IMR-90 (cell line): ENCODE results near the gene TNNC1. TPM values are rescaled to one million over a fixed set of nuclear protein-coding genes. Genes with fewer than 3 reads are reported as not detected.

Source experiments
- ATAC-seq: fragments of 200-7000 bp; cut with Tn5 transposase; 2 replicates; pipeline ENCODE4 v1.9.1; 2020; ENCODE audit warnings: low read depth, mild to moderate bottlenecking, moderate library complexity
- BruUV-seq: library from RNA; stranded (reverse); fragments of 400-500 nt; replicated peaks from 2 replicates; lab custom pipeline; 2021; lab: Mats Ljungman, UMichigan
- CTCF ChIA-PET: fragments of 300-600 bp; formaldehyde crosslinking; extraction: SDS; loops from one replicate; lab custom pipeline; 2021; ENCODE audit warnings: antibody characterized with exemption; lab: Yijun Ruan, JAX
- POLR2A ChIA-PET: fragments of 300-600 bp; sonication (Branson Sonifier 250); formaldehyde crosslinking; loops from one replicate; lab custom pipeline; 2022; ENCODE audit warnings: antibody characterized with exemption; ENCODE audit not compliant: unreplicated experiment; lab: Charles Lee
- DNase-seq: peaks from one replicate; pipeline ENCODE4 v3.0.0; 2013
- H2AFZ ChIP-seq: replicated peaks from 2 replicates; pipeline ENCODE3; 2013; ENCODE audit warnings: low read length, mild to moderate bottlenecking; ENCODE audit not compliant: poor library complexity
- H2AK5ac ChIP-seq: 2 replicates; pipeline ENCODE4 v1.6.1; 2013; ENCODE audit warnings: low read depth, low read length, inconsistent platforms
- H2AK9ac ChIP-seq: replicated peaks from 2 replicates; pipeline ENCODE3; 2013; ENCODE audit warnings: mild to moderate bottlenecking, low read depth, low read length, moderate library complexity; ENCODE audit not compliant: poor library complexity
- H2BK120ac ChIP-seq: 2 replicates; pipeline ENCODE4 v1.6.1; 2013; ENCODE audit warnings: low read depth, low read length, inconsistent platforms
- H2BK15ac ChIP-seq: 3 replicates; pipeline ENCODE4 v1.6.1; 2013; ENCODE audit warnings: low read depth, low read length, inconsistent platforms
- H2BK20ac ChIP-seq: 2 replicates; pipeline ENCODE4 v1.6.1; 2013; ENCODE audit warnings: low read depth, mild to moderate bottlenecking, inconsistent platforms, low read length, moderate library complexity
- H2BK5ac ChIP-seq: 2 replicates; pipeline ENCODE4 v1.6.1; 2013; ENCODE audit warnings: mild to moderate bottlenecking, low read depth, low read length, inconsistent platforms; ENCODE audit not compliant: poor library complexity, severe bottlenecking
- H3K14ac ChIP-seq: replicated peaks from 2 replicates; pipeline ENCODE4 v1.6.1; 2013; ENCODE audit warnings: low read depth, low read length, inconsistent platforms
- H3K18ac ChIP-seq: 2 replicates; pipeline ENCODE4 v1.6.1; 2013; ENCODE audit warnings: low read depth, low read length, control low read depth
- H3K23ac ChIP-seq: 2 replicates; pipeline ENCODE4 v1.6.1; 2013; ENCODE audit warnings: low read depth, low read length, inconsistent platforms
- H3K27ac ChIP-seq: 2 replicates; pipeline ENCODE4 v1.5.1; 2013; ENCODE audit warnings: mild to moderate bottlenecking, control low read depth, low read length; ENCODE audit not compliant: insufficient read depth
- H3K27me3 ChIP-seq: 2 replicates; pipeline ENCODE4 v1.6.1; 2013; ENCODE audit warnings: low read length; ENCODE audit not compliant: control insufficient read depth, insufficient read depth
- H3K36me3 ChIP-seq: 2 replicates; pipeline ENCODE4 v1.6.1; 2013; ENCODE audit warnings: low read length, mixed read lengths; ENCODE audit not compliant: control insufficient read depth, insufficient read depth
- H3K4ac ChIP-seq: 2 replicates; pipeline ENCODE4 v1.6.1; 2013; ENCODE audit warnings: low read depth, low read length, inconsistent platforms
- H3K4me1 ChIP-seq: 2 replicates; pipeline ENCODE4 v1.6.1; 2013; ENCODE audit warnings: low read length, mixed read lengths; ENCODE audit not compliant: control insufficient read depth, insufficient read depth
- H3K4me2 ChIP-seq: 2 replicates; pipeline ENCODE4 v1.6.1; 2013; ENCODE audit warnings: low read depth, mild to moderate bottlenecking, control low read depth, low read length, moderate library complexity
- H3K4me3 ChIP-seq: 2 replicates; pipeline ENCODE4 v1.5.1; 2013; ENCODE audit warnings: low read depth, mild to moderate bottlenecking, control low read depth, low read length, moderate library complexity; ENCODE audit not compliant: insufficient read depth
- H3K56ac ChIP-seq: 2 replicates; pipeline ENCODE4 v1.6.1; 2013; ENCODE audit warnings: low read length, inconsistent platforms; ENCODE audit not compliant: insufficient read depth; ENCODE audit errors: extremely low read depth
- H3K79me1 ChIP-seq, 2 experiments: 2 replicates each; pipeline ENCODE4 v1.6.1; 2013; ENCODE audit warnings: low read length in 2 of 2, inconsistent platforms in 1 of 2, low read depth in 1 of 2
- H3K9ac ChIP-seq: 2 replicates; pipeline ENCODE4 v1.6.1; 2013; ENCODE audit warnings: low read depth, low read length, control low read depth
- H3K9me1 ChIP-seq: 2 replicates; pipeline ENCODE4 v1.6.1; 2013; ENCODE audit warnings: low read length, inconsistent platforms; ENCODE audit not compliant: insufficient read depth
- H3K9me3 ChIP-seq: 2 replicates; pipeline ENCODE4 v1.6.1; 2013; ENCODE audit warnings: low read length; ENCODE audit not compliant: control insufficient read depth, insufficient read depth
- H4K20me1 ChIP-seq: 2 replicates; pipeline ENCODE4 v1.6.1; 2013; ENCODE audit warnings: low read length, inconsistent platforms; ENCODE audit not compliant: insufficient read depth
- H4K5ac ChIP-seq: 2 replicates; pipeline ENCODE4 v1.6.1; 2013; ENCODE audit warnings: mild to moderate bottlenecking, low read depth, low read length, control low read depth
- H4K8ac ChIP-seq, 2 experiments: 2 replicates each; pipeline ENCODE4 v1.6.1; 2013; ENCODE audit warnings: low read depth in 2 of 2, low read length in 2 of 2, control low read depth in 1 of 2, inconsistent platforms in 1 of 2
- H4K91ac ChIP-seq: 2 replicates; pipeline ENCODE4 v1.6.1; 2013; ENCODE audit warnings: low read depth, low read length, inconsistent platforms; ENCODE audit not compliant: insufficient read depth
- BHLHE40 ChIP-seq: fragments of 150-350 bp; IDR thresholded peaks from 2 replicates; pipeline ENCODE4 v1.6.1; 2016; ENCODE audit warnings: mild to moderate bottlenecking, low read depth, low read length
- CEBPB ChIP-seq: IDR thresholded peaks from 2 replicates; pipeline ENCODE4 v1.6.1; 2012; ENCODE audit warnings: low read depth, low read length, improper control_type of control experiment
- FOS ChIP-seq: fragments of 150-350 bp; IDR thresholded peaks from 2 replicates; pipeline ENCODE4 v1.6.1; 2016; ENCODE audit warnings: low read depth, low read length
- MAFK ChIP-seq: IDR thresholded peaks from 2 replicates; pipeline ENCODE4 v1.6.1; 2012; ENCODE audit warnings: low read depth, low read length, improper control_type of control experiment
- MAZ ChIP-seq: IDR thresholded peaks from 2 replicates; pipeline ENCODE4 v1.6.1; 2012; ENCODE audit warnings: low read depth, mild to moderate bottlenecking, low read length, improper control_type of control experiment, moderate library complexity, borderline replicate concordance
- MXI1 ChIP-seq: IDR thresholded peaks from 2 replicates; pipeline ENCODE4 v1.6.1; 2012; ENCODE audit warnings: low read depth, mild to moderate bottlenecking, low read length, moderate library complexity, borderline replicate concordance
- POLR2A ChIP-seq: IDR thresholded peaks from 2 replicates; pipeline ENCODE4 v1.6.1; 2012; ENCODE audit warnings: mild to moderate bottlenecking, low read depth, low read length
- USF2 ChIP-seq: fragments of 150-350 bp; IDR thresholded peaks from 2 replicates; pipeline ENCODE4 v1.6.1; 2017; ENCODE audit warnings: mild to moderate bottlenecking, antibody characterized with exemption, low read length, low read depth
- WGBS, 2 experiments: methylation state at CpG; one replicate each; pipeline versions ENCODE4 v1.1.5 to v1.1.7; 2013; ENCODE audit warnings: missing lambda C conversion rate in 2 of 2; ENCODE audit not compliant: insufficient read length in 1 of 2; ENCODE audit errors: extremely low coverage in 2 of 2; 5-methylcytosine and 5-hydroxymethylcytosine counted together
- dilution Hi-C: fragments of 300-500 bp; cut with HindIII; formaldehyde crosslinking; loops from one replicate; pipeline ENCODE4 v1.14.3; 2018; ENCODE audit warnings: low sequenced_read_pairs; ENCODE audit not compliant: unreplicated experiment
- in situ Hi-C: fragments of 300-500 bp; cut with MboI; formaldehyde crosslinking; loops from 3 replicates; pipeline ENCODE4 v1.14.3; 2019; ENCODE audit warnings: low sequenced_read_pairs, inconsistent platforms, mixed read lengths
- intact Hi-C: fragments of 100-400 bp; cut with micrococcal nuclease; formaldehyde crosslinking; loops from 2 replicates; pipeline ENCODE4 v1.10.0; 2022
- polyA plus RNA-seq, 3 experiments: library from polyadenylated mRNA; depleted of rRNA; stranded (reverse); fragments of >200 nt; gene quantifications; 2 replicates each; pipeline ENCODE4 v1.2.3, GENCODE V29; 2012; ENCODE audit warnings: low replicate concordance in 1 of 3
- total RNA-seq: library from RNA; depleted of rRNA; stranded (reverse); fragments of >200 nt; gene quantifications from 2 replicates; pipeline ENCODE4 v1.2.3, GENCODE V29; 2012

TNNC1 gene
- total and polyA plus RNA-seq, 2 of the 4 experiments (the other 2 are of a cell fraction): 1.3 to 4.6 TPM

- BruUV-seq: no TSS peak
- Histone ChIP-seq H4K8ac (peak within 1 kb of the TSS; percentile 100), H3K9ac (peak within 1 kb of the TSS; percentile 61), H4K5ac (peak within 1 kb of the TSS; percentile 76), H3K4me3 (peak within 1 kb of the TSS; percentile 99), H3K23ac (peak within 1 kb of the TSS; percentile 96), H2BK15ac (peak within 1 kb of the TSS; percentile 88; the same call in 2 of the 3 replicates), H3K4me1 (peaks cover 15% of the 10 kb centered on the region), H4K20me1 (peaks cover 14% of the 10 kb centered on the region), H3K56ac (peak within 1 kb of the TSS; percentile 82), H3K27me3 (no peaks in the 10 kb centered on the region), H3K4ac (peak within 1 kb of the TSS; percentile 97), H2BK120ac (peak within 1 kb of the TSS; percentile 92), H2BK5ac (peak within 1 kb of the TSS; percentile 86), H3K27ac (peak within 1 kb of the TSS; percentile 92), H3K14ac (peak within 1 kb of the TSS; percentile 98), H3K36me3 (peaks cover 23% of the 10 kb centered on the region), H3K79me1 (peaks cover 32 to 44% of the 10 kb centered on the region in 2 experiments), H2AFZ (peak within 1 kb of the TSS; percentile 96), H2AK9ac (peak within 1 kb of the TSS; percentile 94), H3K9me3 (no peaks in the 10 kb centered on the region), H2AK5ac (peak within 1 kb of the TSS; percentile 99), H2BK20ac (peak within 1 kb of the TSS; percentile 77), H4K91ac (peak within 1 kb of the TSS; percentile 93), H3K18ac (peak within 1 kb of the TSS; percentile 79), H3K9me1 (peaks cover 20% of the 10 kb centered on the region), H3K4me2 (peak within 1 kb of the TSS; percentile 93)
- TF ChIP-seq MAFK: no peak
- peak; percentile 90 for TF ChIP-seq BHLHE40
- peak; percentile 97 for TF ChIP-seq CEBPB
- peak; percentile 64; the same call in 1 of the 2 replicates for TF ChIP-seq POLR2A
- TF ChIP-seq USF2: peak; percentile 79
- peak; percentile 84; the same call in 1 of the 2 replicates for TF ChIP-seq MAZ
- TF ChIP-seq FOS: no peak
- no peak; the same call in 1 of the 2 replicates for TF ChIP-seq MXI1
- dilution Hi-C loops: no loop called here
- in situ Hi-C loops: no loop called here
- intact Hi-C loops: no loop called here
- WGBS, 2 experiments: 0% methylated on average over 32 of the region's 86 CpGs; no CpG with 5 or more reads in 1 of the 2 experiments
- DNase-seq (peak; percentile 65), ATAC-seq (peak; percentile 87)
- POLR2A ChIA-PET: no interaction called here
- CTCF ChIA-PET: interaction anchor here (0.6 kb wide), 1 partner anchor 127 kb away, joined by 4 read pairs; no protein-coding TSS in a partner anchor
Observed at GRCh38 chr3:52455283-52456168, 1.7 kb upstream of the TNNC1 start, which contains the start of gene NISCH. Gene NISCH, plus strand, starts transcription at chr3:52455604. Its CDS starts 38 bp downstream, at chr3:52455642.
